HFFc6 (cell line): Measurements from ENCODE around the gene NFATC4. TPM values are rescaled to one million over a fixed set of nuclear protein-coding genes. Genes with fewer than 3 reads are reported as not detected.

ENCODE experiments used
- DNase-seq: peaks from one replicate; pipeline ENCODE4 v3.0.0-alpha.2; 2018
- H3K27ac Mint-ChIP-seq: 2 replicates; pipeline ENCODE4 v1.8.0; 2020; ENCODE audit warnings: mild to moderate bottlenecking, mixed read lengths
- H3K27me3 Mint-ChIP-seq: 2 replicates; pipeline ENCODE4 v1.8.0; 2021; ENCODE audit warnings: mild to moderate bottlenecking, moderate library complexity, mixed read lengths; ENCODE audit not compliant: insufficient read depth
- H3K36me3 Mint-ChIP-seq: 2 replicates; pipeline ENCODE4 v1.8.0; 2021; ENCODE audit warnings: low read depth, mixed read lengths
- H3K4me1 Mint-ChIP-seq: 2 replicates; pipeline ENCODE4 v1.8.0; 2020; ENCODE audit warnings: low read depth, mixed read lengths
- H3K4me3 Mint-ChIP-seq: 2 replicates; pipeline ENCODE4 v1.8.0; 2020; ENCODE audit warnings: mild to moderate bottlenecking, moderate library complexity, mixed read lengths
- H3K9me3 Mint-ChIP-seq: 2 replicates; pipeline ENCODE4 v1.8.0; 2020; ENCODE audit warnings: mild to moderate bottlenecking, mixed read lengths
- CTCF ChIP-seq: fragments of 200-600 bp; sonication (generic); IDR thresholded peaks from 2 replicates; pipeline ENCODE4 v1.5.0; 2021; ENCODE audit warnings: antibody characterized with exemption, mild to moderate bottlenecking
- total RNA-seq, 6 experiments: library from RNA; stranded (reverse); fragmentation: NEBNext Ultra II Directional; extraction: Animal tissue kit (Norgen Biotek cat#: 25700); gene quantifications; 2 replicates in 1 of 6; 3 replicates in 5 of 6; pipeline ENCODE4 v1.2.3, GENCODE V29; 2021

The NFATC4 gene
- total RNA-seq, 6 experiments from 2014 or later, result 73.4 to 81.9 (median 77.2) TPM

DNA sequence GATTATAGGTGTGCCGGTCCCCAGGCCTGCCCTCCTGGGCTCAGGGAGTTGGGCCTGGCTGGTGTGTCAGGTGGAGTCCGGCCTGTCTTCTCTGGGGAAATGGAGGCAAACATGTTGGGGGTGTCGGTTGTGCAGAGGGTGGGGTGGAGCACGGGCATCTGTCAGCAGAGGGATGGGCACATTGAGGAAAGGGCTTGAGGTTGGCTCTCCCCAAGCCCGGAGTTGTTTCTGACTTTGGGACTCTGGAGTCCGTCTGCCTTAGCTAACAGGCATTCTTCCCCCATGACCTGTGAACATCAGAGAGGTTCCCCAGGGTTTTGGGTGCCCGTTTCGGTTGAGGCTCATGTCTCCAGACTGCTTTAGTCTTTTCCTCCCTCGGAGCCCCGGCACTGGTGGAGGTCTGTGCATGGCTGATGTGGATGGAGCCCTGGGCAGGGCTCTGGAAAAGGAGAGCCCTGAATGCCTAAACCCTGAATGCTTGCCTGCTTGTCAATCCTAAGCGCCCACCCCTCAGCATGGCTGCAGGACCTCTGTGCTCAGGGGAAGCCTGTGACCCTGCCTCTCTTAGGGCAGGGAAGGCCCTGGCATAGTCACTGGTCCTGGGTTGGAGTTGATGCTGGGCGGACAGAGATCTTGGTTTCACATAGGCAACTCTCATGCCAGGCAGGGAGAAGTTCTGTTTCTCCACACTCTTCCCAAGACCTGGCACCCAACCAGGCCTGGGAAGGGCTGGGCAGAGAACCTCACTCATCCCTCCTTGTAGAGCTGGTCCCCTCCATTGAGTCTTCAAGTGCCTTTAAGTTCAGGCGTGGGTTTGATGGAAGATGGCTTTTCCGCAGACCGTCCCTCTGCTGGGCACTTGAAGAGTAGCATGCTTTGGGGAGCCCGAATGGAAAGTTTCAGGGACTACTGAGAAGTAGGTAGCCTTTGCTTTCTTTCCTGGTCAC lies 43.7 kb downstream of the NFATC4 start:
- no peaks in the 10 kb centered on the region for H3K9me3 Mint-ChIP-seq
- TF ChIP-seq CTCF, result peak; percentile 85
- H3K27me3 Mint-ChIP-seq, result peaks cover 11% of the 10 kb centered on the region
- H3K27ac Mint-ChIP-seq, result no peak overlapping the region
- peak; percentile 23 for DNase-seq
- H3K4me1 Mint-ChIP-seq, result no peaks in the 10 kb centered on the region
- no peak overlapping the region for H3K4me3 Mint-ChIP-seq
- H3K36me3 Mint-ChIP-seq, result no peaks in the 10 kb centered on the region

GRCh38 chr14:24414077-24414476 lies 46.1 kb downstream of the NFATC4 start:
- no peak for TF ChIP-seq CTCF
- Mint-ChIP-seq H3K4me1 (no peaks in the 10 kb centered on the region), H3K36me3 (no peaks in the 10 kb centered on the region), H3K9me3 (no peaks in the 10 kb centered on the region), H3K27ac (no peak overlapping the region), H3K27me3 (peaks cover 13% of the 10 kb centered on the region), H3K4me3 (no peak overlapping the region)
- DNase-seq, result no peak

DNA sequence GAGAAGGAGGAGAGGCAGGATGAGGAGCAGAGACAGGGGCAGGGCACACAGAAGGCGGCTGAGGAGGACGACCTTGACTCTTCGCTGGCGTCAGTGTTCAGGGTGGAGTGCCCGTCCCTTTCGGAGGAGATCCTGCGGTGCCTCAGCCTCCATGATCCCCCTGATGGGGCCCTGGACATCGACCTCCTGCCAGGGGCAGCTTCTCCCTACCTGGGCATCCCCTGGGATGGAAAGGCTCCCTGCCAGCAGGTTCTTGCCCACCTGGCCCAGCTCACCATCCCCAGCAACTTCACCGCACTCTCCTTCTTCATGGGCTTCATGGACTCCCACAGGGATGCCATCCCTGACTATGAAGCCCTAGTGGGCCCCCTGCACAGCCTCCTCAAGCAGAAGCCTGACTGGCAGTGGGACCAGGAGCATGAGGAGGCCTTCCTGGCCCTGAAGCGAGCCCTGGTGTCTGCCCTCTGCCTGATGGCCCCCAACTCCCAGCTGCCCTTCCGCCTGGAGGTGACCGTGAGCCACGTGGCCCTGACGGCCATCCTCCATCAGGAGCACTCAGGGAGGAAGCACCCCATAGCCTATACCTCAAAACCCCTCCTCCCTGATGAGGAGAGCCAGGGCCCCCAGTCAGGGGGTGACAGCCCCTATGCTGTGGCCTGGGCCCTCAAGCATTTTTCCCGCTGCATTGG lies 46.9 kb downstream of the NFATC4 start:
- Mint-ChIP-seq H3K36me3 (no peaks in the 10 kb centered on the region), H3K9me3 (no peaks in the 10 kb centered on the region), H3K4me1 (no peaks in the 10 kb centered on the region), H3K27me3 (peaks cover 14% of the 10 kb centered on the region), H3K4me3 (no peak overlapping the region), H3K27ac (no peak overlapping the region)
- no peak for DNase-seq
- TF ChIP-seq CTCF, result no peak

DNA sequence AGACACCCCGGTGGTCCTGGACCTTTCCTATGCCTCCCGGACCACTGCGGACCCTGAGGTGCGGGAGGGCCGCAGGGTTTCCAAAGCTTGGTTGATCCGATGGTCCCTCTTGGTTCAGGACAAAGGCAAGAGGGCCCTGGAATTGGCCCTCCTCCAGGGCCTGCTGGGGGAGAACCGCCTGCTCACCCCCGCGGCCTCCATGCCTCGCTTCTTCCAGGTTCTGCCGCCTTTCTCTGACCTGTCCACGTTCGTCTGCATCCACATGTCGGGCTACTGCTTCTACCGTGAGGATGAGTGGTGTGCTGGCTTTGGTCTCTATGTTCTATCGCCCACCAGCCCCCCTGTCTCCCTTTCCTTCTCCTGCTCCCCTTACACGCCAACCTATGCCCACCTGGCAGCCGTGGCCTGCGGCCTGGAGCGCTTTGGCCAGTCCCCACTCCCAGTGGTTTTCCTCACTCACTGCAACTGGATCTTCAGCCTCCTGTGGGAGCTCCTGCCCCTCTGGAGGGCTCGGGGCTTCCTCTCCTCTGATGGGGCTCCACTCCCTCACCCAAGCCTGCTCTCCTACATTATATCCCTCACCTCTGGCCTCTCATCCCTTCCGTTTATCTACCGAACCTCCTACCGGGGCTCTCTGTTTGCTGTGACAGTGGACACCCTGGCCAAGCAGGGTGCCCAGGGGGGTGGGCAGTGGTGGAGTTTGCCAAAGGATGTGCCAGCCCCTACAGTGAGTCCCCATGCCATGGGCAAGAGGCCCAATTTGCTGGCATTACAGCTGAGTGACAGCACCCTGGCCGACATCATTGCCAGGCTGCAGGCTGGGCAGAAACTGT lies 47.7 kb downstream of the NFATC4 start:
- no peak for TF ChIP-seq CTCF
- no peak for DNase-seq
- H3K27ac Mint-ChIP-seq, result no peak overlapping the region
- H3K36me3 Mint-ChIP-seq, result no peaks in the 10 kb centered on the region
- H3K27me3 Mint-ChIP-seq, result peaks cover 10% of the 10 kb centered on the region
- no peaks in the 10 kb centered on the region for H3K4me1 Mint-ChIP-seq
- H3K4me3 Mint-ChIP-seq, result no peak overlapping the region
- no peaks in the 10 kb centered on the region for H3K9me3 Mint-ChIP-seq

DNA sequence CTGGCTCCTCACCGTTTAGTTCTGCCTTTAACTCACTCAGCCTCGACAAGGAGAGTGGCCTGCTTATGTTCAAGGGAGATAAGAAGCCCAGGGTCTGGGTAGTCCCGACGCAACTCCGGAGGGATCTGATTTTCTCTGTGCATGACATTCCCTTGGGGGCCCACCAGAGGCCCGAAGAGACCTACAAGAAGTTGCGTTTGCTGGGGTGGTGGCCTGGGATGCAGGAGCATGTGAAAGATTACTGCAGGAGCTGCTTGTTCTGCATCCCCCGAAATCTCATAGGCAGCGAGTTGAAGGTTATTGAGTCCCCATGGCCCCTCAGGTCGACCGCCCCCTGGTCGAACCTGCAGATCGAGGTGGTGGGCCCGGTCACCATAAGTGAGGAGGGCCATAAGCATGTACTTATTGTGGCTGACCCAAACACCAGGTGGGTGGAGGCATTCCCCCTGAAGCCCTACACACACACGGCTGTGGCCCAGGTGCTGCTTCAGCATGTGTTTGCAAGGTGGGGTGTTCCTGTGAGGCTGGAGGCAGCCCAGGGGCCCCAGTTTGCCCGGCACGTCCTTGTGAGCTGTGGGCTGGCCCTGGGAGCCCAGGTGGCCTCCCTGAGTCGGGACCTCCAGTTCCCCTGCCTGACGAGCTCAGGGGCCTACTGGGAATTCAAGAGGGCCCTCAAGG lies 48.4 kb downstream of the NFATC4 start:
- no peaks in the 10 kb centered on the region for H3K9me3 Mint-ChIP-seq
- H3K4me1 Mint-ChIP-seq, result no peaks in the 10 kb centered on the region

More for the DNA sequence above, 48.4 kb downstream of the NFATC4 start:
- no peak for DNase-seq
- no peak overlapping the region for H3K4me3 Mint-ChIP-seq
- no peak for TF ChIP-seq CTCF
- H3K36me3 Mint-ChIP-seq, result no peaks in the 10 kb centered on the region
- peaks cover 8% of the 10 kb centered on the region for H3K27me3 Mint-ChIP-seq
- no peak overlapping the region for H3K27ac Mint-ChIP-seq
